ENCODE data around the gene FTH1.

DNA sequence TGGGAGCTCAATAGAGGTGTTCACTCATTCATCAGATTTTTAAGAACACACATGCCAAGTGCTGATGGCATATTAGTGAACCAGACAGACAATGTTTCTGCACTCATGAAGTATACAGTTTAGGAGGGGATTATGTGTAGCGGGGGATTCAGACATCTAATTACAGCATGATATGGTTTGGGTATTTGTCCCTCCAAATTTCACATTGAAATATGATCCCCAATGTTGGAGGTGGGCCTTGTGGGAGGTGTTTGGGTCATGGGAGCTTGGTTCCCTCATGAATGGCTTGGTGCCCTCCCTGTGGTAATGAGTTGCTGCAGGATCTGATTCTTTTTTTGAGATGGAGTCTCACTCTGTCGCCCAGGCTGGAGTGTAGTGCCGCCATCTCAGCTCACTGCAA, 41.2 kb downstream of the FTH1 start:
- TF ChIP-seq, protein P1, sequence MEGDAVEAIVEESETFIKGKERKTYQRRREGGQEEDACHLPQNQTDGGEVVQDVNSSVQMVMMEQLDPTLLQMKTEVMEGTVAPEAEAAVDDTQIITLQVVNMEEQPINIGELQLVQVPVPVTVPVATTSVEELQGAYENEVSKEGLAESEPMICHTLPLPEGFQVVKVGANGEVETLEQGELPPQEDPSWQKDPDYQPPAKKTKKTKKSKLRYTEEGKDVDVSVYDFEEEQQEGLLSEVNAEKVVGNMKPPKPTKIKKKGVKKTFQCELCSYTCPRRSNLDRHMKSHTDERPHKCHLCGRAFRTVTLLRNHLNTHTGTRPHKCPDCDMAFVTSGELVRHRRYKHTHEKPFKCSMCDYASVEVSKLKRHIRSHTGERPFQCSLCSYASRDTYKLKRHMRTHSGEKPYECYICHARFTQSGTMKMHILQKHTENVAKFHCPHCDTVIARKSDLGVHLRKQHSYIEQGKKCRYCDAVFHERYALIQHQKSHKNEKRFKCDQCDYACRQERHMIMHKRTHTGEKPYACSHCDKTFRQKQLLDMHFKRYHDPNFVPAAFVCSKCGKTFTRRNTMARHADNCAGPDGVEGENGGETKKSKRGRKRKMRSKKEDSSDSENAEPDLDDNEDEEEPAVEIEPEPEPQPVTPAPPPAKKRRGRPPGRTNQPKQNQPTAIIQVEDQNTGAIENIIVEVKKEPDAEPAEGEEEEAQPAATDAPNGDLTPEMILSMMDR (conservative IDR thresholded peaks at IDR 0.05; ENCODE audit: low read length) = no peak
- TF ChIP-seq EZH2phosphoT487 (IDR thresholded peaks at IDR 0.05; ENCODE audit: borderline replicate concordance) = no peak

Measured in Loucy (cell line).